ENCODE results near the gene PIP5K1C. TPM values are rescaled to one million over a fixed set of nuclear protein-coding genes. Genes with fewer than 3 reads are reported as not detected.

Gene PIP5K1C, protein sequence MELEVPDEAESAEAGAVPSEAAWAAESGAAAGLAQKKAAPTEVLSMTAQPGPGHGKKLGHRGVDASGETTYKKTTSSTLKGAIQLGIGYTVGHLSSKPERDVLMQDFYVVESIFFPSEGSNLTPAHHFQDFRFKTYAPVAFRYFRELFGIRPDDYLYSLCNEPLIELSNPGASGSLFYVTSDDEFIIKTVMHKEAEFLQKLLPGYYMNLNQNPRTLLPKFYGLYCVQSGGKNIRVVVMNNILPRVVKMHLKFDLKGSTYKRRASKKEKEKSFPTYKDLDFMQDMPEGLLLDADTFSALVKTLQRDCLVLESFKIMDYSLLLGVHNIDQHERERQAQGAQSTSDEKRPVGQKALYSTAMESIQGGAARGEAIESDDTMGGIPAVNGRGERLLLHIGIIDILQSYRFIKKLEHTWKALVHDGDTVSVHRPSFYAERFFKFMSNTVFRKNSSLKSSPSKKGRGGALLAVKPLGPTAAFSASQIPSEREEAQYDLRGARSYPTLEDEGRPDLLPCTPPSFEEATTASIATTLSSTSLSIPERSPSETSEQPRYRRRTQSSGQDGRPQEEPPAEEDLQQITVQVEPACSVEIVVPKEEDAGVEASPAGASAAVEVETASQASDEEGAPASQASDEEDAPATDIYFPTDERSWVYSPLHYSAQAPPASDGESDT
- 10 to 100 TPM; 25.4 to 91.1 (median 36.4) TPM for total RNA-seq

DNA sequence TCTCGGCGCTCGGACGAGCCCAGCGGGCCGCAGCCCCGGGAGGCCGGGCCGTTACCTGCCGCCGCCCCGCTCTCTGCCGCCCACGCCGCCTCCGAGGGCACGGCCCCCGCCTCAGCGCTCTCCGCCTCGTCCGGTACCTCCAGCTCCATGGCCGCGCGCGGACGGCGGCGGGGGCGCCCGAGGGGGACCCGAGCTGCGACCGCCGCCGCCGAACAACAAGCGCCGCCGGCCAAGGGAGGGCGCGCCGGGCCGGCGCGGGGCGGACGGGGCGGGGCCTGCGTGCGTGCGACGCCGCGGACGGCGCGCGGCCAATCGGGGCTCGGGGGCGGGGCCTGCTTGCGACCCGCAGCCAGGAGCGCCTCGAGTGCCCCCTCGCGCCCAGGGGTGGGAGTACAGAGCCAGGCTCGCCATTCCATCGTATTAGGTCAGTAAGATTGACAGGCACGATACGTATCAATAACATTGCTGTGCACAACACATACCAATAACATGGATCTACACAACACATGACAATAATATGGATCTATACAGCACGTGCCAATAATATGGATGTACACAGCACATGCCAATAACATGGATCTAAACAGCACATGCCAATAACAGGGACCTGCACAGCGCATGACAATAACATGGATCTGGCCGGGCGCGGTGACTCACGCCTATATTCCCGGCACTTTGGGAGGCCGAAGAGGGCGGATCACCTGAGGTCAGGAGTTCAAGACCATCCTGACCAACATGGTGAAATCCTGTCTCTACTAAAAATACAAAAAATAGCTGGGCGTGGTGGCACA lies at the start of gene PIP5K1C:
Gene PIP5K1C (minus strand): TSS at position 227 of the 791 bp plus-strand sequence. CDS start 78 bp downstream, at position 149.
- intact Hi-C loops (cut with DNase I; ENCODE audit: low total_unique reads) (loop anchor here (1.0 to 10.0 kb wide), 2 partner anchors 32 to 156 kb away; no protein-coding TSS in a partner anchor), in situ Hi-C loops (cut with MboI; ENCODE audit: low pct_ligation_motif_present in 1 of 4, low pct_unique_long_range_greater_than_20kb in 1 of 4, low sequenced_read_pairs in 3 of 4) (loop anchor here in 1 of 4 donors (5.0 kb wide), 1 partner anchor 38 kb away; no protein-coding TSS in a partner anchor)
- no peaks in the 10 kb centered on the region for H3K36me3 ChIP-seq
- H3K4me3 ChIP-seq: peak within 1 kb of the TSS; percentile 69 to 99 (median 94)
- H3K27ac ChIP-seq: peak within 1 kb of the TSS; percentile 84 to 93 (median 87)
- 4% methylated on average over 42 of the region's 82 CpGs; no CpG with 5 or more reads in 1 of the 2 donors for WGBS, 2 donors (ENCODE audit: low coverage in 1 of 2)
- H3K9me3 ChIP-seq: no peaks in the 10 kb centered on the region
- TF ChIP-seq POLR2AphosphoS5 (IDR thresholded peaks at IDR 0.05) (peak; percentile 13 to 68 (median 42)), EP300 (IDR thresholded peaks at IDR 0.05; ENCODE audit: low read depth) (no peak)
- TF ChIP-seq, protein P1, sequence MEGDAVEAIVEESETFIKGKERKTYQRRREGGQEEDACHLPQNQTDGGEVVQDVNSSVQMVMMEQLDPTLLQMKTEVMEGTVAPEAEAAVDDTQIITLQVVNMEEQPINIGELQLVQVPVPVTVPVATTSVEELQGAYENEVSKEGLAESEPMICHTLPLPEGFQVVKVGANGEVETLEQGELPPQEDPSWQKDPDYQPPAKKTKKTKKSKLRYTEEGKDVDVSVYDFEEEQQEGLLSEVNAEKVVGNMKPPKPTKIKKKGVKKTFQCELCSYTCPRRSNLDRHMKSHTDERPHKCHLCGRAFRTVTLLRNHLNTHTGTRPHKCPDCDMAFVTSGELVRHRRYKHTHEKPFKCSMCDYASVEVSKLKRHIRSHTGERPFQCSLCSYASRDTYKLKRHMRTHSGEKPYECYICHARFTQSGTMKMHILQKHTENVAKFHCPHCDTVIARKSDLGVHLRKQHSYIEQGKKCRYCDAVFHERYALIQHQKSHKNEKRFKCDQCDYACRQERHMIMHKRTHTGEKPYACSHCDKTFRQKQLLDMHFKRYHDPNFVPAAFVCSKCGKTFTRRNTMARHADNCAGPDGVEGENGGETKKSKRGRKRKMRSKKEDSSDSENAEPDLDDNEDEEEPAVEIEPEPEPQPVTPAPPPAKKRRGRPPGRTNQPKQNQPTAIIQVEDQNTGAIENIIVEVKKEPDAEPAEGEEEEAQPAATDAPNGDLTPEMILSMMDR (IDR thresholded peaks at IDR 0.05): peak; percentile 73 to 89 (median 79)
- peak; percentile 95 for DNase-seq
- H3K27me3 ChIP-seq: no peaks in the 10 kb centered on the region
- H3K4me1 ChIP-seq: peaks cover 10 to 28% (median 23%) of the 10 kb centered on the region in 4 donors

DNA sequence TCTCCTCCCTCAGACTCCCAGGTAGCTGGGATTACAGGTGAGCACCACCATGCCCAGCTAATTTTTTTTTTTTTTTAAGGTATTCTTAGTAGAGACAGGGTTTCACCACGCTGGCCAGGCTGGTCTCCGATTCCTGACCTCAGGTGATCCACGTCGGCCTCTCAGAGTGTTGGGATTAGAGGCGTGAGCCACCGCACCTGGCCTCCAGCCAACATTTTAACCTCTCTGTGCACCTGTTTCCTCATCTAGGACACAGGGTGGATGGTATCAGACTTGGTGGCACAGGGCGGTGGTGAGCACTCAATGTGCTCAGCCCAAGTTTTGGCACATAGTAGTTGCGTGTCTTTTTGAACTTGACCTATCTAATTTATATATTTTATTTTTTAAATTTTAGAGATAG lies 48.7 kb upstream of the PIP5K1C start:
- WGBS, 2 donors (ENCODE audit: low coverage in 1 of 2): 40 to 83% methylated on average over 2 to 8 of the region's 8 CpGs
- Histone ChIP-seq H3K4me1 (no peaks in the 10 kb centered on the region), H3K4me3 (no peak overlapping the region), H3K36me3 (peaks cover 0 to 26% (median 10%) of the 10 kb centered on the region in 4 donors), H3K27me3 (no peaks in the 10 kb centered on the region), H3K9me3 (no peaks in the 10 kb centered on the region), H3K27ac (no peak overlapping the region)
- TF ChIP-seq POLR2AphosphoS5 (IDR thresholded peaks at IDR 0.05) (no peak), EP300 (IDR thresholded peaks at IDR 0.05; ENCODE audit: low read depth) (no peak), POLR2A (IDR thresholded peaks at IDR 0.05) (no peak)
- TF ChIP-seq, protein P1 (IDR thresholded peaks at IDR 0.05): no peak
- in situ Hi-C loops (cut with MboI; ENCODE audit: low pct_ligation_motif_present in 1 of 4, low pct_unique_long_range_greater_than_20kb in 1 of 4, low sequenced_read_pairs in 3 of 4) (no loop called here), intact Hi-C loops (cut with DNase I; ENCODE audit: low total_unique reads) (no loop called here)
- DNase-seq: no peak

DNA sequence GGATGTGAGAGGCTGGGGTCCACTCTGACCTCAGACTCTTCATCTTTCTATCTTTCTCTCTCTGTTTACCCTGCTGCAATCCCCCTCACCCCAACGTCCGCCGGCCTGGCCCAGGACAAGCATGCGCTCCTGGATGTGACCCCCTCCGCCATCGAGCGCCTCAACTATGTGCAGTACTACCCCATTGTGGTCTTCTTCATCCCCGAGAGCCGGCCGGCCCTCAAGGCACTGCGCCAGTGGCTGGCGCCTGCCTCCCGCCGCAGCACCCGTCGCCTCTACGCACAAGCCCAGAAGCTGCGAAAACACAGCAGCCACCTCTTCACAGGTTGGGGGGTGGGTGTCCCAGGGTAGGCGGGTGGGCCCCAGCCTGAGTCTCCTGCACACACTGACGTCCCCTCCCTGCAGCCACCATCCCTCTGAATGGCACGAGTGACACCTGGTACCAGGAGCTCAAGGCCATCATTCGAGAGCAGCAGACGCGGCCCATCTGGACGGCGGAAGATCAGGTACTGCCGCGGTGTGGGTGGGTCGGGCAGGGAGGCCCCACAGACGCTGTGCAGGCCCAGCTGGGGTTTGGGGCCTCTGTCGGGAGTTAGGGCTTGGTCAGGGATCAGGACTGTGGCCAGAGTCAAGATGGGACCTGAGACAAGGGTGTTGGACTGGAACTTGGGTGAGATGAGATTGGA lies 46.2 kb upstream of the PIP5K1C start:
- H3K36me3 ChIP-seq: peaks cover 0 to 23% (median 10%) of the 10 kb centered on the region in 4 donors
- WGBS, 2 donors (ENCODE audit: low coverage in 1 of 2): 87 to 100% methylated on average over 2 to 30 of the region's 31 CpGs
- intact Hi-C loops (cut with DNase I; ENCODE audit: low total_unique reads): no loop called here
- in situ Hi-C loops (cut with MboI; ENCODE audit: low pct_ligation_motif_present in 1 of 4, low pct_unique_long_range_greater_than_20kb in 1 of 4, low sequenced_read_pairs in 3 of 4): no loop called here
- DNase-seq: no peak
- H3K27me3 ChIP-seq: no peaks in the 10 kb centered on the region
- no peaks in the 10 kb centered on the region for H3K4me1 ChIP-seq
- no peaks in the 10 kb centered on the region for H3K9me3 ChIP-seq
- TF ChIP-seq, protein P1 (IDR thresholded peaks at IDR 0.05): no peak
- TF ChIP-seq POLR2AphosphoS5 (IDR thresholded peaks at IDR 0.05): no peak
- no peak for TF ChIP-seq EP300 (IDR thresholded peaks at IDR 0.05; ENCODE audit: low read depth)
- TF ChIP-seq POLR2A (IDR thresholded peaks at IDR 0.05): no peak
- H3K4me3 ChIP-seq: no peak overlapping the region
- H3K27ac ChIP-seq: no peak overlapping the region
